Measurements from ENCODE around the gene KCNH2.
A peak's percentile ranks its signal among the peaks of the same experiment; 100 is the strongest.
"Not testable (repeated sequence)": the region's sequence is repeated elsewhere in the genome, so short reads cannot be mapped to it uniquely, and the experiment has no call there.

The KCNH2 gene

GRCh38 chr7:150978126-150978789 is at the start of gene KCNH2:
KCNH2 (minus strand) TSS chr7:150978321; CDS start chr7:150977913, 408 bp downstream.
- H3K9me3 ChIP-seq (ENCODE audit: insufficient read depth, low read depth, low read length), result no peaks in the 10 kb centered on the region
- H3K9ac ChIP-seq (ENCODE audit: low read depth, low read length), result peak within 1 kb of the TSS; percentile 70; the same call in 1 of the 2 replicates
- H3K36me3 ChIP-seq (ENCODE audit: insufficient read depth, low read depth, low read length), result no peaks in the 10 kb centered on the region
- H3K4me3 ChIP-seq (ENCODE audit: low read length), result peak within 1 kb of the TSS; percentile 81
- peaks cover 34% of the 10 kb centered on the region; the same call in 1 of the 2 replicates for H3K4me1 ChIP-seq (ENCODE audit: insufficient read depth, low read length)
- H3K27me3 ChIP-seq (ENCODE audit: insufficient read depth, low read length), result peaks cover 74% of the 10 kb centered on the region
- no peak within 1 kb of the TSS for H3K27ac ChIP-seq (ENCODE audit: low read length)

GRCh38 chr7:151027728-151028130 is 49.6 kb upstream of the KCNH2 start:
- not testable (repeated sequence) for H3K36me3 ChIP-seq (ENCODE audit: insufficient read depth, low read depth, low read length); H3K27me3 ChIP-seq (ENCODE audit: insufficient read depth, low read length); H3K4me1 ChIP-seq (ENCODE audit: insufficient read depth, low read length); H3K9ac ChIP-seq (ENCODE audit: low read depth, low read length); H3K27ac ChIP-seq (ENCODE audit: low read length); H3K9me3 ChIP-seq (ENCODE audit: insufficient read depth, low read depth, low read length)
- peak overlapping the region; percentile 90 for H3K4me3 ChIP-seq (ENCODE audit: low read length)

- not testable (repeated sequence) for H3K27ac ChIP-seq (ENCODE audit: low read length); H3K9ac ChIP-seq (ENCODE audit: low read depth, low read length); H3K27me3 ChIP-seq (ENCODE audit: insufficient read depth, low read length); H3K36me3 ChIP-seq (ENCODE audit: insufficient read depth, low read depth, low read length); H3K4me1 ChIP-seq (ENCODE audit: insufficient read depth, low read length); H3K9me3 ChIP-seq (ENCODE audit: insufficient read depth, low read depth, low read length)
- peak overlapping the region; percentile 90 for H3K4me3 ChIP-seq (ENCODE audit: low read length)
Observed at GRCh38 chr7:151026771-151027727, 48.9 kb upstream of the KCNH2 start.

GRCh38 chr7:151025924-151026671 is 48.0 kb upstream of the KCNH2 start:
- Histone ChIP-seq H3K36me3 (ENCODE audit: insufficient read depth, low read depth, low read length) (no peaks in the 10 kb centered on the region), H3K9me3 (ENCODE audit: insufficient read depth, low read depth, low read length) (no peaks in the 10 kb centered on the region), H3K27ac (ENCODE audit: low read length) (no peak overlapping the region), H3K27me3 (ENCODE audit: insufficient read depth, low read length) (peaks cover 8% of the 10 kb centered on the region), H3K9ac (ENCODE audit: low read depth, low read length) (no peak overlapping the region), H3K4me1 (ENCODE audit: insufficient read depth, low read length) (peaks cover 5% of the 10 kb centered on the region), H3K4me3 (ENCODE audit: low read length) (0 out of 2 replicates have a peak overlapping the region, but pooled peaks have one; percentile 90)

- Histone ChIP-seq H3K27ac (ENCODE audit: low read length) (no peak within 1 kb of the TSS), H3K27me3 (ENCODE audit: insufficient read depth, low read length) (peaks cover 23% of the 10 kb centered on the region), H3K9me3 (ENCODE audit: insufficient read depth, low read depth, low read length) (no peaks in the 10 kb centered on the region), H3K4me1 (ENCODE audit: insufficient read depth, low read length) (peaks cover 17% of the 10 kb centered on the region), H3K4me3 (ENCODE audit: low read length) (no peak within 1 kb of the TSS), H3K36me3 (ENCODE audit: insufficient read depth, low read depth, low read length) (no peaks in the 10 kb centered on the region), H3K9ac (ENCODE audit: low read depth, low read length) (no peak within 1 kb of the TSS)
Observed at GRCh38 chr7:151024435-151025056, 46.4 kb upstream of the KCNH2 start, which contains the start of gene ATG9B. ATG9B (minus strand) TSS chr7:151024494; CDS start chr7:151024423, 71 bp downstream.

- Histone ChIP-seq H3K9me3 (ENCODE audit: insufficient read depth, low read depth, low read length) (no peaks in the 10 kb centered on the region), H3K27ac (ENCODE audit: low read length) (no peak overlapping the region), H3K4me1 (ENCODE audit: insufficient read depth, low read length) (peaks cover 17% of the 10 kb centered on the region), H3K9ac (ENCODE audit: low read depth, low read length) (no peak overlapping the region), H3K4me3 (ENCODE audit: low read length) (no peak overlapping the region), H3K27me3 (ENCODE audit: insufficient read depth, low read length) (peaks cover 36% of the 10 kb centered on the region), H3K36me3 (ENCODE audit: insufficient read depth, low read depth, low read length) (no peaks in the 10 kb centered on the region)
Observed at GRCh38 chr7:151023232-151023631, 45.1 kb upstream of the KCNH2 start.

- H3K4me1 ChIP-seq (ENCODE audit: insufficient read depth, low read length), result peaks cover 11% of the 10 kb centered on the region
- H3K9ac ChIP-seq (ENCODE audit: low read depth, low read length), result peak overlapping the region; percentile 45; the same call in 1 of the 2 replicates
- no peaks in the 10 kb centered on the region for H3K9me3 ChIP-seq (ENCODE audit: insufficient read depth, low read depth, low read length)
- no peak overlapping the region for H3K27ac ChIP-seq (ENCODE audit: low read length)
- H3K4me3 ChIP-seq (ENCODE audit: low read length), result peak overlapping the region; percentile 35; the same call in 1 of the 2 replicates
- H3K36me3 ChIP-seq (ENCODE audit: insufficient read depth, low read depth, low read length), result no peaks in the 10 kb centered on the region
- peaks cover 49% of the 10 kb centered on the region for H3K27me3 ChIP-seq (ENCODE audit: insufficient read depth, low read length)
Observed at GRCh38 chr7:151020231-151020630, 42.1 kb upstream of the KCNH2 start.

GRCh38 chr7:151019130-151019447 is 41.0 kb upstream of the KCNH2 start:
- Histone ChIP-seq H3K27ac (ENCODE audit: low read length) (no peak overlapping the region), H3K4me3 (ENCODE audit: low read length) (no peak overlapping the region), H3K36me3 (ENCODE audit: insufficient read depth, low read depth, low read length) (no peaks in the 10 kb centered on the region), H3K27me3 (ENCODE audit: insufficient read depth, low read length) (peaks cover 49% of the 10 kb centered on the region), H3K9me3 (ENCODE audit: insufficient read depth, low read depth, low read length) (no peaks in the 10 kb centered on the region), H3K4me1 (ENCODE audit: insufficient read depth, low read length) (peaks cover 11% of the 10 kb centered on the region), H3K9ac (ENCODE audit: low read depth, low read length) (no peak overlapping the region)

GRCh38 chr7:151018421-151019129 is 40.5 kb upstream of the KCNH2 start:
- Histone ChIP-seq H3K4me3 (ENCODE audit: low read length) (peak overlapping the region; percentile 44; the same call in 1 of the 2 replicates), H3K27me3 (ENCODE audit: insufficient read depth, low read length) (peaks cover 49% of the 10 kb centered on the region), H3K27ac (ENCODE audit: low read length) (no peak overlapping the region), H3K9ac (ENCODE audit: low read depth, low read length) (no peak overlapping the region), H3K4me1 (ENCODE audit: insufficient read depth, low read length) (peaks cover 11% of the 10 kb centered on the region), H3K9me3 (ENCODE audit: insufficient read depth, low read depth, low read length) (no peaks in the 10 kb centered on the region), H3K36me3 (ENCODE audit: insufficient read depth, low read depth, low read length) (no peaks in the 10 kb centered on the region)

- H3K9me3 ChIP-seq (ENCODE audit: insufficient read depth, low read depth, low read length), result no peaks in the 10 kb centered on the region
- H3K4me1 ChIP-seq (ENCODE audit: insufficient read depth, low read length), result peaks cover 11% of the 10 kb centered on the region
- peaks cover 52% of the 10 kb centered on the region for H3K27me3 ChIP-seq (ENCODE audit: insufficient read depth, low read length)
- H3K9ac ChIP-seq (ENCODE audit: low read depth, low read length), result no peak overlapping the region
- H3K27ac ChIP-seq (ENCODE audit: low read length), result no peak overlapping the region
- no peaks in the 10 kb centered on the region for H3K36me3 ChIP-seq (ENCODE audit: insufficient read depth, low read depth, low read length)
- H3K4me3 ChIP-seq (ENCODE audit: low read length), result peak overlapping the region; percentile 58; the same call in 1 of the 2 replicates
Observed at GRCh38 chr7:151017953-151018420, 39.9 kb upstream of the KCNH2 start.
